HG03280 (cell line): ENCODE data around the gene XPR1.
"Not testable (repeated sequence)": the region's sequence is repeated elsewhere in the genome, so short reads cannot be mapped to it uniquely, and the experiment has no call there.

Experiments used
- ATAC-seq: cut with Tn5 transposase; IDR thresholded peaks from one replicate; pipeline ENCODE4 v1.9.1; 2021; ENCODE audit warnings: mild to moderate bottlenecking, moderate library complexity; ENCODE audit not compliant: unreplicated experiment

Gene XPR1

DNA sequence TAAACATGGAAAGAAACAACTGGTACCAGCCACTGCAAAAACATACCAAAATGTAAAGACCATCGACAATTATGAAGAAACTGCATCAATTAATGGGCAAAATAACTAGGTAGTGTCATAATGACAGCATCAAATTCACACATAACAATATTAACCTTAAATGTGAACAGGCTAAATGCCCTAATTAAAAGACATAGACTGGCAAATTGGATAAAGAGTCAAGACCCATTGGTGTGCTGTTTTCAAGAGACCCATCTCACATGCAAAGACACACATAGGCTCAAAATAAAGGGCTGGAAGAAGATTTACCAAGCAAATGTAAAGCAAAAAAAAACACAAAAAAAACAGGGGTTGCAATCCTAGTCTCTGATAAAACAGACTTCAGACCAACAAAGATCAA is 201.4 kb downstream of the XPR1 start:
- ATAC-seq: not testable (repeated sequence)

- ATAC-seq: no peak
These were observed 204.6 kb downstream of the XPR1 start for GRCh38 chr1:180836449-180836848.

DNA sequence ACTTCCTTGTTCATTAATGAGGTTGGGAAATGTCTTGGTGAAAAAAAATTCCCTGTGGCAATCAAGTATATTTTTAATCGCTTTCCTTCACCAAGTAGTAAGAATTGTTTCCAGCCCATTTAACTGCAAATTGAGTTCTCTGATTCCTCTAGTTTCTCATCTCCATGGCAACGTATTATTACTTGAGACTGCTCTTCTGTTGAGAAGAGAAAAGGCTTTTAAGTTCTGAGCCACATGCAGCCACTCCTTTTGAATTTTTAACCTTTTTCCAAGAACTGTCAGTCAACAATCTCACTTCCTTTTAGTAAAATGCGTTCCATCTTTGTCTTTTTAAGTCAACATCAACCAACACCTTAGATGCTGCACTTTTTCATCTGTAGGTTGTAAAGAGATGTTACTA is 205.2 kb downstream of the XPR1 start:
- ATAC-seq: no peak

- ATAC-seq: no peak
These were observed 206.7 kb downstream of the XPR1 start for GRCh38 chr1:180838535-180838934.

DNA sequence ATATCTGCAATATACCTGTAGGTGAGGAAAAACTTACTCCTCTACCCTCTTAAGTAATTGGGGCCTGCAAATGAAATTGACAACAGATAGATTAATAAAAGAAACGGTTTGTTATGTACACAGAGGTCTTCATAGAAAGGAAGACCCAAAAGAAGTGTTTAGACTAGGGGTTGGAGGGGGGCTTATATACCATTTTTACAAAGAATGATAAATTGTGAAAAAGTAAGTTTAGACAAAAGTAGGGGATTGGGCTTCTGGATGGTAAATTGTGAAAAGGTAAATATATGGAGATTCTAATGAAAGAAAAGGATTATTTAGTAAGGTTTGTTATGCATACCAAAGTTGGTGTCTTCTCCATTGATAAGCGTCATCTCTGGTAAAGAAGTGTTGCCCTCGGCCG is 207.7 kb downstream of the XPR1 start:
- ATAC-seq: no peak

DNA sequence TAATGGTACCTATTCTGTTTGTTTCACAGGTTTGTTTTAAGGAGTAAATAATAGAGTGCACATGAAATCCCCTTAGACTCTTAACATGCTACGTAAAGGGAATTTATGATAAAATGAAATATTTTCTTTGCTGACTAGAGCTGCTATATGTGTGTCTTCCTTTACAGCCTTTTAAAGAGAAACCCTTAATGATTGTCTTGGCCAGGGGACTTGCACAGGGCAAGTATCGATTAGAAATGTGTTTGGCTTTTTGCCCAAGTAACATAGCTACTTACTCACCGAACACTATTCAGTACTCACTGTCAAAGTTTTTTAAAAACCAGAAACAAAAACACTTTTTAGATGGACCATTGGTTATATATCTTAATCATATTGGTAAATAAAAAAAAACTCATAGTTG is 209.6 kb downstream of the XPR1 start:
- ATAC-seq: no peak

DNA sequence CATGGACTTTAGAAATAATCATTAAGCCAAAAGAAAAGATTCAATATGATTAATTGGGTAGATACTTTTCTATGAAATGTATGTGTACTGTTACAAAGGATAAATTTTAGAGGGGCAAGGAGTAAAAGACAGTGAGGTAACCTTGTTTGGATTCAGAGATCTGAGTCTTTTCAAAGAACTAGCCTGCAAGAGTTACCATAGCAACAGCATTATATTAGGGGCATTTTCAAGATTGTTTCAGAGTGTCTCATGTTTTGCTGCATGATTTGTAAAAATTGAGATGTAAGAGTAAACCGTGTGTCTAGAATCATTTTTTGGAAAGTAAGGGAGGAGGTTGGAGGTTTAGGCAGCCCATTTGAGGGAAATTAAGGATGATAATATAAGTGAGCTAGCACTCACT is 210.2 kb downstream of the XPR1 start:
- no peak for ATAC-seq

DNA sequence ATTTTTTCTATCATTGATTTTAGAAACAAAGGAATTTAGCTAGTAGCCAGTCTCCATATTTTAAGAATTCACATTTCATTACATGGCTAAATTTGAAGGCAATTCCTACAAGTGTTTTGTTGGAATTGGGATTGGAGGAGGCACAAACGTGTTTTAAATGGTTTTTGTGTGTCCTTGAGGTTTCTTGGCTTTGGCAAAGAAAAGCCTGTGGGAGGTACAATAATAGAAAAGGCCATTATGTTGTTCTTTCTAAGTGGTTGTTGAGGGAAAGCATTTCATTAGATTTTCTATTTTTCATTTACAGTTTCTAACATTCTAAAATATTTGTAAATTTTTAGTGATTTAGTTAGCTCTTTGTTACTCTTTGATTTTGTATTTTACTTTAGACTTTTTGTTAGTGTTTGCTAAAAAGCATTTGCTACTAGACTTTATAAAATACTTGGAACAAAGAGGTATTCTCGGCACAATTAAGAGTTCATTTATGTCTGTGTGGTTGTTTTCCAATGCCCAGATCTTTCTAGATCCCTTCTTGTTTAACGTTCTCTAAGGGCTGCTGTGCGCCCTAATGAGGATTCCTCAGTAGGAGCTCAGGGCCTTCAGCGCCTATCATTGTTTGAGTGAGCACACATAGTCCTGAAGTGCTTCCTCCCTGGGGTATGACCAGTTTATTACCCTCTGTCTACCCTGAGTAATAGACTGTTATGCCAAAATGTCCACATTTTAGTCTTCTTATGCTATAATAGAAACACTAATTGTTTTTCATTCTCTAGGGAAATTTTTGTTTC is 210.9 kb downstream of the XPR1 start:
- ATAC-seq: no peak

DNA sequence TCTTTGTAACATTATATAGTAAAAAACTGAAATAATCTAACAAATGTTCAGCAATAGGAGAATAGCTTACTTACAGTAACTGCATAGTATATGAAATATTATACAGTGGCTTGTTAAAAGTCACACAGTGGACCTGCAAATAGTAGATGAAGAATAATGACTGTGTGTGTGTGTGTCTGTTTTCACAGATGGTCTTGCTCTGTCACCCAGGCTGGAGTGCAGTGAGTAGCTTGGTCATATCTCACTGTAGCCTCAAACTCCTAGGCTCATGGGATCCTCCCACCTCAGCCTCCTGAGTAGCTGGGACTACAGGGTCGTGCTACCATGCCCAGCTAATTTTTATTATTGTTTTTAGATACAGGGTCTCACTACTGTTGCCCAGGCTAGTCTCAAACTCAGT is 213.5 kb downstream of the XPR1 start:
- ATAC-seq: no peak

- ATAC-seq: no peak
These were observed 216.4 kb downstream of the XPR1 start for GRCh38 chr1:180848191-180848590.

DNA sequence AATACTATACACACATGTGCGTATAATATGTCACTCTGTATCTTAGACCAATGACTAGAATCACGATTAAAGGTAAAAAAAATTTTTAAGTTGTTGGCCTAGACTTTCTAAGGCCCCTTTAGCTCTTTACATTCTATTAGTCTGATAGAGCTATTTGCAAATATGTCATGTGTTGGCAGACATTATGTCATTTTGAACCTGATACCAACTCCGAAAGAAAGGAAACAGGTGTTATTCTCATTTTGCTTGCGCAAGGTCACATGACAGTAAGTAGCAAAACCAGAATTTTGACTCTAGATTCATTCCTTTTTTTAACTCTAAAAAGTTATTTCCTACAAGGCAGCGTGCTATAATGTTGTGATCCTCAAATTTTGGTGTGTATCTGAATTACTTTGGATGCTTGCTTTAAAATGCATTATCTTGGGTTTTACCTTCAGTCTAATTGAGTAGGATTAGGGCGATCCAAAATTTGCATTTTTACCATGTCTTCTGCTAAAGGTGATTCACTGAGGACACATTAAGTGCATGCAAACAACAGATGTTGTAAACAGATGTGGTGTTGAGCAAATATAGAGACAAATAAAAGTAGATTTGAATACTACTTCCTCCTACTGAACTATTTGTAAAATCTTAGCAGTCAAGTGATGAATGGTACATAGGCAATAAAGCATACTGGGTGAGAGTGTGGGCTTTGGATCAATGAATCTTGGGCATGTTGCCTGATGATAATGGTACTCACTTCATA is 217.4 kb downstream of the XPR1 start:
- ATAC-seq: peak; percentile 87

DNA sequence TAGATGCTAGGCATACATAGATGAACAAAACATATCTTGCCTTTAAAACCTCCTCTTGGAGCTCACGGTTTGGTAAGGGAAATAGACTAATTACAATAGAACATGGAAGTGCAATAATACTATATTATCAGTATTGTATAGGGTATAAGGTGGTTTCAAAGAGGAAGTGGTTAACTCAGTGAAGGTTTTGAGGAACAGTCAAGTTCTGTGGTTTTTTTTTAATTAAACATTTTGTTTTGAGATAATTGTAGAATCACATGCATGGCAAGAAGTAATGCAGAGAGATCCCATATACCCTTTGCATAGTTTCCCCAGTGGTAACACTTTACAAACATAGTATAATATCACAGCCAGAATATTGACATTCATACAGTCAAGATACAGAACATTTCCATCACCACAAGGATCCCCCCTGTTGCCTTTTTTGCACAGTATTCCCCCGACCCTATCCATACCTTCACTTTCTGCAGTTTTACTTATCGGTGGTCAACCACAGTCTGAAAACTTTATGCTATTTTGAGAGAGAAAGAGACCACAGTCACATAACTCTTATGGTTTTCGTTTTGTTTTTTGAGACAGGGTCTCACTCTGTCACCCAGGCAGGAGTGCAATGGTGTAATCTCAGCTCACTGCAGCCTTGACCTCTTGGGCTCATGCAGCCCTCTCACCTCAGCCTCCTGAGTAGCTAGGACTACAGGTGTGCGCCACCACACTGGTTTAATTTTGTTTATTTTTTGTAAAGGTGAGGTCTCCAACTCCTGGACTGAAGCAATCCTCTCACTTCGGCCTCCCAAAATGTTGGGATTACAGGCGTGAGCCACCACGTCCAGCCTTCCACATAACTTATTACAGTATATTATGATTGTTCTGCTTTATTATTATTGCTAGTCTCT is 220.4 kb downstream of the XPR1 start:
- no peak for ATAC-seq

DNA sequence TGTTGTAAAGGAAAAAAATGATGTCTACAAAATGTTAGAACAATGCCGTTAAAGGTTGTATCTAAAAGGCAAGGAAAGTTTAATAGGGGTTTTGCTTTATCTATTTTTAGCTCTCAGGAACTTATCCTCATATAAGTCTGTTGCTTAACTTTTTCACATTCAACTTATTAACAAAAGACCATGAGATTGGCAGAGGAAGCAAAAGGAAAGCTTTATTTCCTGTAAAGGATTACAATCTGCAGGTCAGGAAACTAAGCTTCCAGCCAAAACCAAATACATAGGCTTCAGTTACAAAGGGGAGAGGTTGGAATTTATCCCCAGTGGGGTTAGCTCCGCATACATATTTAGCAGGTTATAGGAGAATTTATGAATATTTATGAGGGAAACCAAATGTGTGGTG is 222.2 kb downstream of the XPR1 start:
- no peak for ATAC-seq

DNA sequence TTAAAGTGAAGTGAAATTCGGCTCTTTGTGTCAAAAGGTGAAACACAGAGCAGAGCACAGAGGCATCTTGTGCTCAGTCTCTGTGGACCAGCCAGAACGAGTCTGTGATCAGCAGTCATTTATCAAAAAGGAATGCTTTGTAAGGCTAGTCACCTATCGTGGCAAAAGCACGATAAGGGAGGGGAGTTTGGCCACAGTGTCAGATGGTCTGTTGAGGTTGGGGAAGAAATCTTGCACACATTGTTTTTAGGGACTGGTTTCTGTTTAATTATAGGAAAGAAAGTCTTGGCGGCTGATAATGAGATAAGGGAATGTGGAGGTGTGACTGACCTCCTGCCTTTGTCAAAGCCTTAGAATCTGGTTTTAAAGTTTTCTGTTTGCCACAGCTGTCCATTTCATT is 222.6 kb downstream of the XPR1 start:
- ATAC-seq: no peak

GRCh38 chr1:180857947-180858725 is 226.3 kb downstream of the XPR1 start:
- ATAC-seq: not testable (repeated sequence)

DNA sequence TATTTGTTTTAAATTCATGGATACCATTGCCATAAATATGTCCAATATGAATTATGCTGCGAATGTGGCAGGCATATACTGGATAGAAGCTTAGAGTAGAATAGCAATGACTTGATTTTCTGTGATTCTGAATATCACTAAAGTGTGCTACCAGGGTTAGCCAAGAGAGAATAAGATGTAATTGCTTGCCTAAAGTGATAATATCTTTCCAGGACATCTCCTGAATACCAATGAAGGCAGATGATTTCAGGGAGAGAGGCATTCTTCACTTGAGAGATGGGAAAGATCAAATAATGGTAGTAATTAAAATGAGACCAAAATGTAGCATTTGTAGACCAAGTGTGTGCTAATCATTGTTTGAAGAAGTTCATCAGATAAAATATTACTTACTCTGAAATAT is 227.5 kb downstream of the XPR1 start:
- no peak for ATAC-seq

DNA sequence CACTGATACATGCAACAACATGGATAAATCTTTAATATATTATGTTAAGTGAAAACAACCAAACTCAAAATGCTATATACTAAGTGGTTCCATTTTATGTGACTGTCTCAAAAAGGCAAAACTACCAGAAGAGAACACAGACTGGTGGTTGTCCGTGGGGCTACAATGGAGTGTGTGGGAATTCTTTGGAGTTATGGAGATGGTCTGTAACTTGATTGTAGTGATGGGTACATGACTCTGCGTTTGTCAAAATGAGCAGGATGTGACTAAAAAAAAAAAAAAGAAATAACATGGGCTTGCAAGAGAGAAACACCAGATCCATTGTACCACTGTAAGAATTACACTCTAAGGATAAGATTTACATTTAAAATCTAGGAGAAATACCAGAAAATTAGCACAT is 228.7 kb downstream of the XPR1 start:
- ATAC-seq: no peak

DNA sequence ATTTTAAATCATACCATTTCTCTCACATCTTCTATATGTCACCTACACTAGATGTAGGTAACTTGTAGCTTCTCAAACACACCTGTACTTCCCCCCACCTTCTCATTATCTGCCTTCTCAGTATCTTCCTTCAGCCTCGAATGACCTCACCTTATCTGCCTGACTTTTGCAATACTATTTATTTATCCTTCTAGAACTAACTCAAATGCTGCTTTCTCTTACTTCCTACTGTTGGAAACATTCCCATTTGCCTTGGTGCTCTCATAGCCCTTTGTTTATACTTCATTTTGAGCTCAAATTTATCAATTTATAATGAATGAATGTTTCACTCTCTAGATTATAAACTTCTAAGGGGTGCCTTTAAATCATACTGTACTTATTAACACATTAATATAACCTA is 230.5 kb downstream of the XPR1 start:
- ATAC-seq: no peak

GRCh38 chr1:180863158-180863775 is 231.4 kb downstream of the XPR1 start:
- no peak for ATAC-seq

- no peak for ATAC-seq
These were observed 250.1 kb downstream of the XPR1 start for GRCh38 chr1:180881806-180882509.
